H9 (cell line): ENCODE results near the gene ELANE. TPM values are rescaled to one million over a fixed set of nuclear protein-coding genes. Genes with fewer than 3 reads are reported as not detected.

Source experiments
- DNase-seq: peaks from one replicate; pipeline ENCODE4 v3.0.0-alpha.2; 2017
- H2AFZ ChIP-seq: one replicate; pipeline ENCODE4 v1.6.1; 2013; ENCODE audit warnings: mild to moderate bottlenecking, low read length, control low read depth, moderate library complexity
- H2AK5ac ChIP-seq: 2 replicates; pipeline ENCODE4 v1.6.1; 2013; ENCODE audit warnings: low read length, control low read depth, mixed read lengths; ENCODE audit not compliant: insufficient read length
- H2BK120ac ChIP-seq: one replicate; pipeline ENCODE4 v1.6.1; 2013; ENCODE audit warnings: low read depth, mild to moderate bottlenecking, low read length, control low read depth, inconsistent platforms; ENCODE audit not compliant: poor library complexity, severe bottlenecking
- H2BK12ac ChIP-seq: 2 replicates; pipeline ENCODE4 v1.6.1; 2013; ENCODE audit warnings: low read length, control low read depth, mixed read lengths, low read depth; ENCODE audit not compliant: insufficient read length
- H2BK15ac ChIP-seq: 2 replicates; pipeline ENCODE4 v1.6.1; 2013; ENCODE audit warnings: low read depth, low read length, control low read depth
- H2BK20ac ChIP-seq: one replicate; pipeline ENCODE4 v1.6.1; 2013; ENCODE audit warnings: low read depth, mild to moderate bottlenecking, low read length, control low read depth, inconsistent platforms; ENCODE audit not compliant: poor library complexity, severe bottlenecking
- H2BK5ac ChIP-seq: 2 replicates; pipeline ENCODE4 v1.6.1; 2013; ENCODE audit warnings: low read length, control low read depth, mixed read lengths; ENCODE audit not compliant: insufficient read length
- H3K14ac ChIP-seq: 2 replicates; pipeline ENCODE4 v1.6.1; 2013; ENCODE audit warnings: low read length, control low read depth; ENCODE audit not compliant: insufficient read depth
- H3K18ac ChIP-seq: 2 replicates; pipeline ENCODE4 v1.6.1; 2013; ENCODE audit warnings: low read depth, mild to moderate bottlenecking, mixed read lengths, low read length, control low read depth; ENCODE audit not compliant: insufficient read length
- H3K23ac ChIP-seq: 2 replicates; pipeline ENCODE4 v1.6.1; 2013; ENCODE audit warnings: low read length, control low read depth, mixed read lengths, low read depth; ENCODE audit not compliant: insufficient read length
- H3K23me2 ChIP-seq: 2 replicates; pipeline ENCODE4 v1.6.1; 2013; ENCODE audit warnings: low read depth, mild to moderate bottlenecking, mixed read lengths, low read length, control low read depth; ENCODE audit not compliant: insufficient read length, poor library complexity, severe bottlenecking
- H3K27ac ChIP-seq: 2 replicates; pipeline ENCODE4 v1.5.1; 2013; ENCODE audit warnings: low read length, control low read depth, mixed read lengths, low read depth; ENCODE audit not compliant: insufficient read length
- H3K27me3 ChIP-seq: 2 replicates; pipeline ENCODE4 v1.6.1; 2013; ENCODE audit warnings: low read length, control low read depth, inconsistent platforms; ENCODE audit not compliant: insufficient read depth
- H3K4ac ChIP-seq: 2 replicates; pipeline ENCODE4 v1.6.1; 2013; ENCODE audit warnings: low read depth, mild to moderate bottlenecking, control low read depth, inconsistent platforms, low read length, moderate library complexity
- H3K4me1 ChIP-seq: 2 replicates; pipeline ENCODE4 v1.6.1; 2013; ENCODE audit warnings: low read length, control low read depth, inconsistent platforms; ENCODE audit not compliant: insufficient read depth
- H3K4me2 ChIP-seq: 2 replicates; pipeline ENCODE4 v1.6.1; 2013; ENCODE audit warnings: low read length, control low read depth, mixed read lengths; ENCODE audit not compliant: insufficient read length, insufficient read depth
- H3K56ac ChIP-seq: 2 replicates; pipeline ENCODE4 v1.6.1; 2013; ENCODE audit warnings: low read depth, mild to moderate bottlenecking, mixed read lengths, low read length, control low read depth; ENCODE audit not compliant: insufficient read length
- H3K79me1 ChIP-seq: 2 replicates; pipeline ENCODE4 v1.6.1; 2013; ENCODE audit warnings: low read depth, mild to moderate bottlenecking, moderate library complexity, low read length, control low read depth, inconsistent platforms; ENCODE audit not compliant: insufficient read depth, poor library complexity, severe bottlenecking
- H3K79me2 ChIP-seq: 2 replicates; pipeline ENCODE4 v1.6.1; 2013; ENCODE audit warnings: low read length, control low read depth, inconsistent platforms; ENCODE audit not compliant: insufficient read depth
- H3K9ac ChIP-seq: 2 replicates; pipeline ENCODE4 v1.6.1; 2013; ENCODE audit warnings: low read length, control low read depth, mixed read lengths; ENCODE audit not compliant: insufficient read length; ENCODE audit errors: extremely low read depth
- H3K9me3 ChIP-seq: one replicate; pipeline ENCODE4 v1.6.1; 2013; ENCODE audit warnings: low read depth, low read length, inconsistent platforms; ENCODE audit not compliant: control insufficient read depth
- H3T11ph ChIP-seq: one replicate; pipeline ENCODE4 v1.6.1; 2013; ENCODE audit warnings: mild to moderate bottlenecking, low read length, control low read depth, inconsistent platforms
- H4K20me1 ChIP-seq: one replicate; pipeline ENCODE4 v1.6.1; 2013; ENCODE audit not compliant: control insufficient read depth, insufficient read length, insufficient read depth
- H4K5ac ChIP-seq: 2 replicates; pipeline ENCODE4 v1.6.1; 2013; ENCODE audit warnings: low read depth, mild to moderate bottlenecking, mixed read lengths, low read length, control low read depth; ENCODE audit not compliant: insufficient read length
- H4K8ac ChIP-seq: replicated peaks from 2 replicates; pipeline ENCODE4 v1.6.1; 2013; ENCODE audit warnings: low read length, control low read depth, mixed read lengths, low read depth; ENCODE audit not compliant: insufficient read length
- H4K91ac ChIP-seq: 2 replicates; pipeline ENCODE4 v1.6.1; 2013; ENCODE audit warnings: low read depth, mild to moderate bottlenecking, moderate library complexity, mixed read lengths, low read length, control low read depth; ENCODE audit not compliant: insufficient read length
- H3K27ac Mint-ChIP-seq, 3 experiments: 2 replicates in 2 of 3; 3 replicates in 1 of 3; pipeline ENCODE4 v1.8.0; 2020 to 2021; ENCODE audit warnings: mixed read lengths in 3 of 3, mild to moderate bottlenecking in 1 of 3, moderate library complexity in 1 of 3
- H3K27me3 Mint-ChIP-seq: 2 replicates; pipeline ENCODE4 v1.8.0; 2021; ENCODE audit warnings: low read depth, mild to moderate bottlenecking, moderate library complexity, mixed read lengths
- H3K36me3 Mint-ChIP-seq, 3 experiments: 2 replicates in 2 of 3; 3 replicates in 1 of 3; pipeline ENCODE4 v1.8.0; 2020 to 2021; ENCODE audit warnings: low read depth in 3 of 3, mixed read lengths in 3 of 3; ENCODE audit not compliant: insufficient read depth in 1 of 3
- H3K4me1 Mint-ChIP-seq, 2 experiments: 2 replicates each; pipeline ENCODE4 v1.8.0; 2020; ENCODE audit warnings: mixed read lengths in 2 of 2
- H3K4me3 Mint-ChIP-seq, 2 experiments: 2 replicates in 1 of 2; 3 replicates in 1 of 2; pipeline ENCODE4 v1.8.0; 2020 to 2021; ENCODE audit warnings: mild to moderate bottlenecking in 2 of 2, mixed read lengths in 2 of 2, moderate library complexity in 1 of 2
- H3K9me3 Mint-ChIP-seq, 2 experiments: 2 replicates in 1 of 2; 3 replicates in 1 of 2; pipeline ENCODE4 v1.8.0; 2020; ENCODE audit warnings: mild to moderate bottlenecking in 2 of 2, mixed read lengths in 2 of 2, moderate library complexity in 1 of 2
- WGBS: extraction: QIAGEN DNeasy Blood & Tissue Kit; methylation state at CpG from one replicate; pipeline ENCODE4 v1.1.7; 2013; ENCODE audit warnings: missing lambda C conversion rate, low lambda C conversion rate, mixed read lengths; ENCODE audit not compliant: insufficient read length; ENCODE audit errors: extremely low coverage; 5-methylcytosine and 5-hydroxymethylcytosine counted together
- total RNA-seq: library from RNA; stranded (reverse); gene quantifications from 2 replicates; pipeline ENCODE4 v1.2.1, GENCODE V29; 2021
- TF ChIP-seq, protein P1 (sequence below): fragments of 200-600 bp; sonication (generic); conservative IDR thresholded peaks from 3 replicates; pipeline ENCODE4 v1.8.0; 2021; ENCODE audit warnings: antibody characterized with exemption, mild to moderate bottlenecking

The ELANE gene
- total RNA-seq, 1 experiment from 2014 or later = not detected

DNA sequence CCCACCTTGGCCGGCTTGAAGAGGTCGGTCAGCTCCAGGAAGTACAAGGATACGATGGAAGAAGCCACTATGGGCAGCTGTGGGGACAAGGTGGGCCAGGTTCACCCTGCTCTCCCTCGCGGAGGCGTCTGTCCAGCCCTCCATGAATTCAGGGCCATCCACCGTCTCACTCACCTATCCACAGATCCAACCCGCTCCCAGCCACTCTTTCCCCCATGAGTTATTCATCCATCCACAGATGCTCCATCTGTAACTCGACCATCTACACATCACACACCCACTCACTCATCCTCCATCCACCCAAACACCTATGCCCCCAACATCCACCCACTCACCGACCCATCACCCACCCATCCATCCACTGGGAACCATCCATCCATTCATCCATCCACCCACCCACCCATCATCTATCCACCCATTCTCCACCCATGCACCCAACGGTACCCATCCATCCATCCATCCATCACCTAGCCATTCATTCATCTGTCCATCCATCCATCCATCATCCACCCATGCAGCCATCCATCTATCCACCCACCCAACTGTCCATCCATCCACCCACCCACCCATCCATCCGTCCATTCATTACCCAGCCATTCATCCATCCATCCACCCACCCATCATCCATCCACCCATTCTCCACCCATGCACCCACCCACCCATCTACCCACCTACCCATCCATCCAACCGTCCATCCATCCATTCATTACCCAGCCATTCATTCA is 36.2 kb upstream of the ELANE start:
- H3K4me1 ChIP-seq = no peaks in the 10 kb centered on the region
- no peak overlapping the region for H3K14ac ChIP-seq
- no peaks in the 10 kb centered on the region for H3K79me2 ChIP-seq
- WGBS = 100% methylated on average over 2 of the region's 13 CpGs
- H3K9ac ChIP-seq = no peak overlapping the region
- DNase-seq = no peak
- H3K79me1 ChIP-seq = no peaks in the 10 kb centered on the region
- no peak overlapping the region for H3K4me2 ChIP-seq
- H4K20me1 ChIP-seq = no peaks in the 10 kb centered on the region
- H2BK12ac ChIP-seq = no peak overlapping the region
- no peak overlapping the region for H3T11ph ChIP-seq
- no peak overlapping the region for H3K27ac ChIP-seq
- Mint-ChIP-seq H3K36me3 (peaks cover 16 to 44% (median 43%) of the 10 kb centered on the region in 3 experiments), H3K4me1 (no peaks in the 10 kb centered on the region), H3K4me3 (no peak overlapping the region), H3K9me3 (no peaks in the 10 kb centered on the region; a peak in 1 of 5 replicates), H3K27me3 (peaks cover 3% of the 10 kb centered on the region; the same call in 1 of the 2 replicates), H3K27ac (no peak overlapping the region)
- H3K23me2 ChIP-seq = no peaks in the 10 kb centered on the region
- TF ChIP-seq, protein P1, sequence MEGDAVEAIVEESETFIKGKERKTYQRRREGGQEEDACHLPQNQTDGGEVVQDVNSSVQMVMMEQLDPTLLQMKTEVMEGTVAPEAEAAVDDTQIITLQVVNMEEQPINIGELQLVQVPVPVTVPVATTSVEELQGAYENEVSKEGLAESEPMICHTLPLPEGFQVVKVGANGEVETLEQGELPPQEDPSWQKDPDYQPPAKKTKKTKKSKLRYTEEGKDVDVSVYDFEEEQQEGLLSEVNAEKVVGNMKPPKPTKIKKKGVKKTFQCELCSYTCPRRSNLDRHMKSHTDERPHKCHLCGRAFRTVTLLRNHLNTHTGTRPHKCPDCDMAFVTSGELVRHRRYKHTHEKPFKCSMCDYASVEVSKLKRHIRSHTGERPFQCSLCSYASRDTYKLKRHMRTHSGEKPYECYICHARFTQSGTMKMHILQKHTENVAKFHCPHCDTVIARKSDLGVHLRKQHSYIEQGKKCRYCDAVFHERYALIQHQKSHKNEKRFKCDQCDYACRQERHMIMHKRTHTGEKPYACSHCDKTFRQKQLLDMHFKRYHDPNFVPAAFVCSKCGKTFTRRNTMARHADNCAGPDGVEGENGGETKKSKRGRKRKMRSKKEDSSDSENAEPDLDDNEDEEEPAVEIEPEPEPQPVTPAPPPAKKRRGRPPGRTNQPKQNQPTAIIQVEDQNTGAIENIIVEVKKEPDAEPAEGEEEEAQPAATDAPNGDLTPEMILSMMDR = no peak
- no peak overlapping the region for H2BK15ac ChIP-seq
- no peak overlapping the region for H4K8ac ChIP-seq
- no peak overlapping the region for H3K23ac ChIP-seq
- H4K91ac ChIP-seq = no peak overlapping the region
- no peak overlapping the region for H3K18ac ChIP-seq
- no peak overlapping the region for H3K56ac ChIP-seq
- no peak overlapping the region for H4K5ac ChIP-seq
- no peaks in the 10 kb centered on the region for H3K9me3 ChIP-seq
- no peak overlapping the region for H2BK20ac ChIP-seq
- H3K4ac ChIP-seq = no peak overlapping the region
- no peak overlapping the region for H2AK5ac ChIP-seq
- no peak overlapping the region for H2BK120ac ChIP-seq
- no peak overlapping the region for H2AFZ ChIP-seq
- H3K27me3 ChIP-seq = no peaks in the 10 kb centered on the region
- H2BK5ac ChIP-seq = no peak overlapping the region
